CD4-positive, alpha-beta T cell (primary cell): ENCODE results near the gene PLK3. TPM values are rescaled to one million over a fixed set of nuclear protein-coding genes. Genes with fewer than 3 reads are reported as not detected.

ENCODE experiments used
- ATAC-seq: fragments of 200-7000 bp; cut with Tn5 transposase; one replicate; pipeline ENCODE4 v1.10.0; 2022; ENCODE audit warnings: mild to moderate bottlenecking; ENCODE audit not compliant: poor library complexity
- CTCF ChIA-PET: fragments of 350-600 bp; sonication (Branson Sonifier 250); formaldehyde crosslinking; loops from one replicate; lab custom pipeline; 2021; ENCODE audit warnings: antibody characterized with exemption, inconsistent platforms; lab: Charles Lee
- POLR2A ChIA-PET: fragments of 350-600 bp; sonication (Branson Sonifier 250); formaldehyde crosslinking; loops from one replicate; lab custom pipeline; 2021; ENCODE audit warnings: antibody characterized with exemption, inconsistent platforms; lab: Charles Lee
- DNase-seq, 14 experiments: peaks; one replicate each; pipeline ENCODE4 v3.0.0-alpha.2; 2013 to 2020; ENCODE audit warnings: mixed read lengths in 2 of 14
- H3K27ac ChIP-seq, 2 donors: one replicate each; pipeline versions ENCODE4 v1.5.1 to v1.7.0; 2013; ENCODE audit warnings: low read length in 2 of 2, low read depth in 1 of 2, mild to moderate bottlenecking in 1 of 2
- H3K27me3 ChIP-seq, 2 experiments: 1 replicate in 1 of 2; 2 replicates in 1 of 2; pipeline versions ENCODE4 v1.6.1 to v1.7.0; 2013; ENCODE audit warnings: low read length in 2 of 2, control low read depth in 1 of 2, mild to moderate bottlenecking in 1 of 2, moderate library complexity in 1 of 2; ENCODE audit not compliant: insufficient read depth in 2 of 2, control insufficient read depth in 1 of 2
- H3K36me3 ChIP-seq: one replicate; pipeline ENCODE4 v1.6.1; 2013; ENCODE audit warnings: low read length, control low read depth; ENCODE audit not compliant: insufficient read depth
- H3K4me1 ChIP-seq: one replicate; pipeline ENCODE4 v1.6.1; 2013; ENCODE audit warnings: low read length, control low read depth; ENCODE audit not compliant: insufficient read depth
- H3K4me3 ChIP-seq: one replicate; pipeline ENCODE4 v1.5.1; 2013; ENCODE audit warnings: mild to moderate bottlenecking, low read length, moderate library complexity
- H3K9me3 ChIP-seq, 2 experiments: 1 replicate in 1 of 2; 2 replicates in 1 of 2; pipeline versions ENCODE4 v1.6.1 to v1.7.0; 2013; ENCODE audit warnings: low read length in 2 of 2, mild to moderate bottlenecking in 2 of 2, control low read depth in 1 of 2, moderate library complexity in 1 of 2; ENCODE audit not compliant: control insufficient read depth in 1 of 2, insufficient read depth in 1 of 2
- H3K27ac Mint-ChIP-seq: one replicate; pipeline ENCODE4 v1.8.0; 2020; ENCODE audit warnings: mixed read lengths
- H3K27me3 Mint-ChIP-seq: one replicate; pipeline ENCODE4 v1.8.0; 2021; ENCODE audit warnings: mixed read lengths
- H3K36me3 Mint-ChIP-seq: one replicate; pipeline ENCODE4 v1.8.0; 2021; ENCODE audit warnings: low read depth, mixed read lengths
- H3K4me1 Mint-ChIP-seq: one replicate; pipeline ENCODE4 v1.8.0; 2021; ENCODE audit warnings: low read depth, mixed read lengths
- H3K4me3 Mint-ChIP-seq: one replicate; pipeline ENCODE4 v1.8.0; 2020; ENCODE audit warnings: mild to moderate bottlenecking, mixed read lengths
- H3K9me3 Mint-ChIP-seq: one replicate; pipeline ENCODE4 v1.8.0; 2020; ENCODE audit warnings: mixed read lengths
- intact Hi-C, 2 experiments: fragments of 100-400 bp; cut with DNase I in 1 of 2; cut with micrococcal nuclease in 1 of 2; formaldehyde crosslinking; loops; one replicate each; pipeline versions ENCODE4 v1.15.1 to v1.9.0; 2023 to 2025; cut with DNase I, micrococcal nuclease
- total RNA-seq, 174 experiments: library from RNA in 2 of 174; stranded (reverse) in 2 of 174; gene quantifications; one replicate each; pipeline ENCODE4 v1.2.3 and lab custom pipeline; 2021 to 2026
- TF ChIP-seq, protein P1 (sequence below): fragments of 200-600 bp; IDR thresholded peaks from one replicate; pipeline ENCODE4 v1.8.0; 2022; ENCODE audit warnings: antibody characterized with exemption, mild to moderate bottlenecking

PLK3 gene
- total RNA-seq, 2 experiments from 2014 or later, result 794 TPM

DNA sequence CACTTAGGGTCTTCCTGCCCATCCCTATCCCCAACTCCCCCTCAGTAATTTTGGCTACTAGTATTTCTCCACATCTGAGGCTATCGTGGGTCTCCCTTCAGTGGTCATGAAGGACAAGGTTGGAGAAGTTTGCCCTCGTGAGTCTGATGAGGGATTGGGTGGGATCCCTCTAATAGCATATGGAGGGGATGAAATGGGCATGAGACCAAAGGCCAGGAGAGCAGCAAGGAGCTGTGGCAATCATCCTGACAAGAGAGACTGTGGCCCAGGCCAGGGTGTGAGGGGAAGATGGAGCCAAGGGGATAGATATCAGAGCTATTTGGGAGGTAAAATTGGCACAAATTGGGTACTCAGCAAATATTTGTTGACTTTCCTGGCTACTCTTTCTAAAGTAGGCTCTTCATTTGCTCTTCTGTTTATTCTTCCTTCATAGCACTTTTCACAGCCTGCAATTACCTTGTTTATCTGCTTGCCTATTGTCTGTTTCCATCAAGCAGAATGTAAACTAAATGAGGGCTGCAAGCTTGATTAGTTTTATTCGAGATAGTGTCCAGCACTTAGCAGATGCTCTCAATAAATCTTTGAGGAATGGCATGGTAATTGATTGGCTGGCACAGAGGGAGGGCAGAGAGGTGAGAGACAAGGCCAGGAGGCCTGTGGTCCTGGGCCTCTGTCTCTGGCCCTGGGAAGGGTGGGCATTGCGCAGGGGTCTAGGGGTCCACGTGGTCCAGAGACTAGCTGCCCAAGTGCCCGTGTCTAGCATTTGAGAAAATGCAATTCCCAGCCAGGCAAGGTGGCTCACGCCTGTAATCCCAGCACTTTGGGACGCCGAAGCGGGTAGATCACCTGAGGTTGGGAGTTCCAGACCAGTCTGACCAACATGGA is 1.5 kb upstream of the PLK3 start:
- H3K27ac Mint-ChIP-seq, result peak overlapping the region; percentile 86
- intact Hi-C loops, result loop anchor here in 1 of 2 experiments (2.0 to 10.0 kb wide), 3 partner anchors 36 to 406 kb away; partner anchors contain the start of gene ZSWIM5
- ATAC-seq (no peak), DNase-seq (peak in 3 of 14 experiments; percentile 5 to 48 (median 21))
- Histone ChIP-seq H3K4me3 (no peak overlapping the region), H3K9me3 (no peaks in the 10 kb centered on the region), H3K27ac (peak overlapping the region in 1 of 2 donors; percentile 9), H3K27me3 (no peaks in the 10 kb centered on the region), H3K36me3 (peaks cover 19% of the 10 kb centered on the region), H3K4me1 (peaks cover 35% of the 10 kb centered on the region)
- no peak overlapping the region for H3K4me3 Mint-ChIP-seq
- peaks cover 35% of the 10 kb centered on the region for H3K4me1 Mint-ChIP-seq
- TF ChIP-seq, protein P1, sequence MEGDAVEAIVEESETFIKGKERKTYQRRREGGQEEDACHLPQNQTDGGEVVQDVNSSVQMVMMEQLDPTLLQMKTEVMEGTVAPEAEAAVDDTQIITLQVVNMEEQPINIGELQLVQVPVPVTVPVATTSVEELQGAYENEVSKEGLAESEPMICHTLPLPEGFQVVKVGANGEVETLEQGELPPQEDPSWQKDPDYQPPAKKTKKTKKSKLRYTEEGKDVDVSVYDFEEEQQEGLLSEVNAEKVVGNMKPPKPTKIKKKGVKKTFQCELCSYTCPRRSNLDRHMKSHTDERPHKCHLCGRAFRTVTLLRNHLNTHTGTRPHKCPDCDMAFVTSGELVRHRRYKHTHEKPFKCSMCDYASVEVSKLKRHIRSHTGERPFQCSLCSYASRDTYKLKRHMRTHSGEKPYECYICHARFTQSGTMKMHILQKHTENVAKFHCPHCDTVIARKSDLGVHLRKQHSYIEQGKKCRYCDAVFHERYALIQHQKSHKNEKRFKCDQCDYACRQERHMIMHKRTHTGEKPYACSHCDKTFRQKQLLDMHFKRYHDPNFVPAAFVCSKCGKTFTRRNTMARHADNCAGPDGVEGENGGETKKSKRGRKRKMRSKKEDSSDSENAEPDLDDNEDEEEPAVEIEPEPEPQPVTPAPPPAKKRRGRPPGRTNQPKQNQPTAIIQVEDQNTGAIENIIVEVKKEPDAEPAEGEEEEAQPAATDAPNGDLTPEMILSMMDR, result no peak
- H3K9me3 Mint-ChIP-seq, result no peaks in the 10 kb centered on the region
- H3K36me3 Mint-ChIP-seq, result peaks cover 38% of the 10 kb centered on the region
- CTCF ChIA-PET, result interaction anchor here (1.1 to 2.5 kb wide), 5 partner anchors 9 to 138 kb away, joined by 3 to 49 read pairs (median 14); partner anchors contain the start of gene RNU5D-1
- H3K27me3 Mint-ChIP-seq, result no peaks in the 10 kb centered on the region
- POLR2A ChIA-PET, result interaction anchor here (0.6 to 16.3 kb wide), 5 partner anchors 9 to 187 kb away, joined by 3 to 599 read pairs (median 9); partner anchors contain the start of genes BTBD19, EIF2B3 and RNU5D-1

- peaks cover 64% of the 10 kb centered on the region for H3K4me1 ChIP-seq
- TF ChIP-seq, protein P1, result no peak
- Mint-ChIP-seq H3K4me3 (peak overlapping the region; percentile 92), H3K9me3 (no peaks in the 10 kb centered on the region), H3K27me3 (no peaks in the 10 kb centered on the region), H3K4me1 (peaks cover 45% of the 10 kb centered on the region), H3K36me3 (peaks cover 63% of the 10 kb centered on the region), H3K27ac (peak overlapping the region; percentile 86)
- H3K27ac ChIP-seq, result peak overlapping the region; percentile 65 to 72
- DNase-seq, result peak in 5 of 14 experiments; percentile 43 to 64 (median 58)
- H3K4me3 ChIP-seq, result peak overlapping the region; percentile 99
- POLR2A ChIA-PET, result interaction anchor here (1.3 to 16.3 kb wide), 11 partner anchors 10 to 689 kb away, joined by 3 to 599 read pairs (median 38); partner anchors contain the start of genes BTBD19, HECTD3, MUTYH and RNU5D-1
- CTCF ChIA-PET, result interaction anchor here (0.7 to 1.9 kb wide), 2 partner anchors 8 to 18 kb away, joined by 4 to 36 read pairs; partner anchors contain the start of gene BTBD19
- H3K27me3 ChIP-seq, result no peaks in the 10 kb centered on the region
- H3K36me3 ChIP-seq, result peaks cover 44% of the 10 kb centered on the region
- peak; percentile 16 for ATAC-seq
- intact Hi-C loops, result loop anchor here (1.0 to 10.0 kb wide), 6 partner anchors 15 to 783 kb away; partner anchors contain the start of genes NASP (in 2 of the 2), EIF2B3 (in 1 of the 2), HECTD3 (in 1 of the 2) and UROD (in 1 of the 2)
- peaks cover 0 to 4% of the 10 kb centered on the region in 2 experiments for H3K9me3 ChIP-seq
These were observed 1.5 kb downstream of the PLK3 start for GRCh38 chr1:44801491-44802305.
